ENCODE measurements around the gene ZNF564. TPM values are rescaled to one million over a fixed set of nuclear protein-coding genes. Genes with fewer than 3 reads are reported as not detected.

Gene ZNF564
- total and polyA plus RNA-seq, 10 of the 15 experiments (the other 5 are each of a cell fraction or from before 2014, with no cell fraction given): 1.5 to 8.9 (median 5.4) TPM

GRCh38 chr19:12564016-12564664 lies 12.9 kb upstream of the ZNF564 start (continued):
- TF ChIP-seq ZBTB4 (CRISPR knock-in tag; IDR thresholded peaks at IDR 0.05): no peak
- TF ChIP-seq HDGF (IDR thresholded peaks at IDR 0.05): no peak
- no peak for TF ChIP-seq BCL11A (IDR thresholded peaks at IDR 0.05; ENCODE audit: low read depth, low read length)
- no peak for TF ChIP-seq PKNOX1 (IDR thresholded peaks at IDR 0.05)
- TF ChIP-seq NBN (IDR thresholded peaks at IDR 0.05): no peak
- TF ChIP-seq ZBTB11 (CRISPR knock-in tag; IDR thresholded peaks at IDR 0.05): no peak
- 0 out of 2 replicates have a peak, but pooled peaks have one; percentile 33 for TF ChIP-seq MEF2A (IDR thresholded peaks at IDR 0.05; ENCODE audit: insufficient read depth, low read depth, low read length)
- TF ChIP-seq POLR2AphosphoS5 (IDR thresholded peaks at IDR 0.05; ENCODE audit: low read length): no peak
- TF ChIP-seq ZBED1 (IDR thresholded peaks at IDR 0.05; ENCODE audit: borderline replicate concordance): no peak
- TF ChIP-seq, protein P1, sequence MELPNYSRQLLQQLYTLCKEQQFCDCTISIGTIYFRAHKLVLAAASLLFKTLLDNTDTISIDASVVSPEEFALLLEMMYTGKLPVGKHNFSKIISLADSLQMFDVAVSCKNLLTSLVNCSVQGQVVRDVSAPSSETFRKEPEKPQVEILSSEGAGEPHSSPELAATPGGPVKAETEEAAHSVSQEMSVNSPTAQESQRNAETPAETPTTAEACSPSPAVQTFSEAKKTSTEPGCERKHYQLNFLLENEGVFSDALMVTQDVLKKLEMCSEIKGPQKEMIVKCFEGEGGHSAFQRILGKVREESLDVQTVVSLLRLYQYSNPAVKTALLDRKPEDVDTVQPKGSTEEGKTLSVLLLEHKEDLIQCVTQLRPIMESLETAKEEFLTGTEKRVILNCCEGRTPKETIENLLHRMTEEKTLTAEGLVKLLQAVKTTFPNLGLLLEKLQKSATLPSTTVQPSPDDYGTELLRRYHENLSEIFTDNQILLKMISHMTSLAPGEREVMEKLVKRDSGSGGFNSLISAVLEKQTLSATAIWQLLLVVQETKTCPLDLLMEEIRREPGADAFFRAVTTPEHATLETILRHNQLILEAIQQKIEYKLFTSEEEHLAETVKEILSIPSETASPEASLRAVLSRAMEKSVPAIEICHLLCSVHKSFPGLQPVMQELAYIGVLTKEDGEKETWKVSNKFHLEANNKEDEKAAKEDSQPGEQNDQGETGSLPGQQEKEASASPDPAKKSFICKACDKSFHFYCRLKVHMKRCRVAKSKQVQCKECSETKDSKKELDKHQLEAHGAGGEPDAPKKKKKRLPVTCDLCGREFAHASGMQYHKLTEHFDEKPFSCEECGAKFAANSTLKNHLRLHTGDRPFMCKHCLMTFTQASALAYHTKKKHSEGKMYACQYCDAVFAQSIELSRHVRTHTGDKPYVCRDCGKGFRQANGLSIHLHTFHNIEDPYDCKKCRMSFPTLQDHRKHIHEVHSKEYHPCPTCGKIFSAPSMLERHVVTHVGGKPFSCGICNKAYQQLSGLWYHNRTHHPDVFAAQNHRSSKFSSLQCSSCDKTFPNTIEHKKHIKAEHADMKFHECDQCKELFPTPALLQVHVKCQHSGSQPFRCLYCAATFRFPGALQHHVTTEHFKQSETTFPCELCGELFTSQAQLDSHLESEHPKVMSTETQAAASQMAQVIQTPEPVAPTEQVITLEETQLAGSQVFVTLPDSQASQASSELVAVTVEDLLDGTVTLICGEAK (IDR thresholded peaks at IDR 0.05; ENCODE audit: borderline replicate concordance): no peak
- no peak for TF ChIP-seq SREBF2 (IDR thresholded peaks at IDR 0.05; ENCODE audit: low read length)
- TF ChIP-seq NR2C1 (IDR thresholded peaks at IDR 0.05): no peak
- no peak for TF ChIP-seq STAT3 (IDR thresholded peaks at IDR 0.05; ENCODE audit: low read depth, low read length)
- TF ChIP-seq, protein P2, sequence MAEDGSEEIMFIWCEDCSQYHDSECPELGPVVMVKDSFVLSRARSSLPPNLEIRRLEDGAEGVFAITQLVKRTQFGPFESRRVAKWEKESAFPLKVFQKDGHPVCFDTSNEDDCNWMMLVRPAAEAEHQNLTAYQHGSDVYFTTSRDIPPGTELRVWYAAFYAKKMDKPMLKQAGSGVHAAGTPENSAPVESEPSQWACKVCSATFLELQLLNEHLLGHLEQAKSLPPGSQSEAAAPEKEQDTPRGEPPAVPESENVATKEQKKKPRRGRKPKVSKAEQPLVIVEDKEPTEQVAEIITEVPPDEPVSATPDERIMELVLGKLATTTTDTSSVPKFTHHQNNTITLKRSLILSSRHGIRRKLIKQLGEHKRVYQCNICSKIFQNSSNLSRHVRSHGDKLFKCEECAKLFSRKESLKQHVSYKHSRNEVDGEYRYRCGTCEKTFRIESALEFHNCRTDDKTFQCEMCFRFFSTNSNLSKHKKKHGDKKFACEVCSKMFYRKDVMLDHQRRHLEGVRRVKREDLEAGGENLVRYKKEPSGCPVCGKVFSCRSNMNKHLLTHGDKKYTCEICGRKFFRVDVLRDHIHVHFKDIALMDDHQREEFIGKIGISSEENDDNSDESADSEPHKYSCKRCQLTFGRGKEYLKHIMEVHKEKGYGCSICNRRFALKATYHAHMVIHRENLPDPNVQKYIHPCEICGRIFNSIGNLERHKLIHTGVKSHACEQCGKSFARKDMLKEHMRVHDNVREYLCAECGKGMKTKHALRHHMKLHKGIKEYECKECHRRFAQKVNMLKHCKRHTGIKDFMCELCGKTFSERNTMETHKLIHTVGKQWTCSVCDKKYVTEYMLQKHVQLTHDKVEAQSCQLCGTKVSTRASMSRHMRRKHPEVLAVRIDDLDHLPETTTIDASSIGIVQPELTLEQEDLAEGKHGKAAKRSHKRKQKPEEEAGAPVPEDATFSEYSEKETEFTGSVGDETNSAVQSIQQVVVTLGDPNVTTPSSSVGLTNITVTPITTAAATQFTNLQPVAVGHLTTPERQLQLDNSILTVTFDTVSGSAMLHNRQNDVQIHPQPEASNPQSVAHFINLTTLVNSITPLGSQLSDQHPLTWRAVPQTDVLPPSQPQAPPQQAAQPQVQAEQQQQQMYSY (CRISPR knock-in tag; IDR thresholded peaks at IDR 0.05): no peak

Data from GM12878 (cell line).